Stimulated activated naive CD8-positive, alpha-beta T cell treated with anti-CD3 and anti-CD28 coated beads, Interleukin-15, Interleukin-2, amounts not matched to agents 100 ng/mL and 50 ng/mL, for 24 hours (primary cell): ENCODE measurements around the gene PPP1R10.

ENCODE experiments used
- H3K27ac Mint-ChIP-seq: one replicate; pipeline ENCODE4 v1.8.0; 2021; ENCODE audit warnings: mild to moderate bottlenecking, mixed read lengths
- H3K27me3 Mint-ChIP-seq: one replicate; pipeline ENCODE4 v1.8.0; 2021; ENCODE audit warnings: mixed read lengths
- H3K36me3 Mint-ChIP-seq: one replicate; pipeline ENCODE4 v1.8.0; 2021; ENCODE audit warnings: low read depth, mixed read lengths
- H3K4me1 Mint-ChIP-seq: one replicate; pipeline ENCODE4 v1.8.0; 2021; ENCODE audit warnings: low read depth, mixed read lengths
- H3K4me3 Mint-ChIP-seq: one replicate; pipeline ENCODE4 v1.8.0; 2021; ENCODE audit warnings: mild to moderate bottlenecking, mixed read lengths
- H3K9me3 Mint-ChIP-seq: one replicate; pipeline ENCODE4 v1.8.0; 2021; ENCODE audit warnings: mixed read lengths

PPP1R10 gene

GRCh38 chr6:30592287-30592686 lies 24.8 kb downstream of the PPP1R10 start:
- no peak overlapping the region for H3K4me3 Mint-ChIP-seq
- peaks cover 71% of the 10 kb centered on the region for H3K36me3 Mint-ChIP-seq
- H3K27ac Mint-ChIP-seq: peak overlapping the region; percentile 32

GRCh38 chr6:30591008-30591407 lies 26.0 kb downstream of the PPP1R10 start:
- Mint-ChIP-seq H3K27me3 (no peaks in the 10 kb centered on the region), H3K4me1 (peaks cover 6% of the 10 kb centered on the region), H3K36me3 (peaks cover 79% of the 10 kb centered on the region), H3K4me3 (no peak overlapping the region), H3K27ac (peak overlapping the region; percentile 40), H3K9me3 (no peaks in the 10 kb centered on the region)

More at GRCh38 chr6:30592287-30592686, 24.8 kb downstream of the PPP1R10 start:
- peaks cover 10% of the 10 kb centered on the region for H3K4me1 Mint-ChIP-seq
- H3K9me3 Mint-ChIP-seq: no peaks in the 10 kb centered on the region
- no peaks in the 10 kb centered on the region for H3K27me3 Mint-ChIP-seq

- H3K9me3 Mint-ChIP-seq: no peaks in the 10 kb centered on the region
- no peak overlapping the region for H3K4me3 Mint-ChIP-seq
- peaks cover 82% of the 10 kb centered on the region for H3K36me3 Mint-ChIP-seq
- no peaks in the 10 kb centered on the region for H3K27me3 Mint-ChIP-seq
- H3K4me1 Mint-ChIP-seq: peaks cover 6% of the 10 kb centered on the region
- H3K27ac Mint-ChIP-seq: peak overlapping the region; percentile 40
Observed at GRCh38 chr6:30590509-30590908, 26.5 kb downstream of the PPP1R10 start.

- Mint-ChIP-seq H3K4me3 (no peak overlapping the region), H3K4me1 (peaks cover 6% of the 10 kb centered on the region), H3K27ac (peak overlapping the region; percentile 34), H3K27me3 (no peaks in the 10 kb centered on the region), H3K9me3 (no peaks in the 10 kb centered on the region), H3K36me3 (peaks cover 84% of the 10 kb centered on the region)
Observed at GRCh38 chr6:30589754-30590358, 27.2 kb downstream of the PPP1R10 start.

- Mint-ChIP-seq H3K27me3 (no peaks in the 10 kb centered on the region), H3K4me3 (no peak overlapping the region), H3K9me3 (no peaks in the 10 kb centered on the region), H3K36me3 (peaks cover 90% of the 10 kb centered on the region), H3K27ac (no peak overlapping the region), H3K4me1 (no peaks in the 10 kb centered on the region)
Observed at GRCh38 chr6:30583921-30584320, 33.1 kb downstream of the PPP1R10 start.

- peaks cover 78% of the 10 kb centered on the region for H3K36me3 Mint-ChIP-seq
- no peaks in the 10 kb centered on the region for H3K27me3 Mint-ChIP-seq
- peak overlapping the region; percentile 70 for H3K27ac Mint-ChIP-seq
- H3K9me3 Mint-ChIP-seq: no peaks in the 10 kb centered on the region
- H3K4me1 Mint-ChIP-seq: peaks cover 43% of the 10 kb centered on the region
- no peak overlapping the region for H3K4me3 Mint-ChIP-seq
Observed at GRCh38 chr6:30578051-30578450, 39.0 kb downstream of the PPP1R10 start.

GRCh38 chr6:30573113-30573512 lies 43.9 kb downstream of the PPP1R10 start:
- Mint-ChIP-seq H3K27me3 (no peaks in the 10 kb centered on the region), H3K36me3 (peaks cover 47% of the 10 kb centered on the region), H3K4me3 (peak overlapping the region; percentile 98), H3K4me1 (peaks cover 79% of the 10 kb centered on the region), H3K27ac (peak overlapping the region; percentile 96), H3K9me3 (no peaks in the 10 kb centered on the region)

GRCh38 chr6:30572148-30572547 lies 44.9 kb downstream of the PPP1R10 start:
- Mint-ChIP-seq H3K4me1 (peaks cover 77% of the 10 kb centered on the region), H3K9me3 (no peaks in the 10 kb centered on the region), H3K36me3 (peaks cover 37% of the 10 kb centered on the region), H3K4me3 (peak overlapping the region; percentile 98), H3K27me3 (no peaks in the 10 kb centered on the region), H3K27ac (peak overlapping the region; percentile 96)

- H3K36me3 Mint-ChIP-seq: peaks cover 33% of the 10 kb centered on the region
- peak overlapping the region; percentile 98 for H3K4me3 Mint-ChIP-seq
- H3K9me3 Mint-ChIP-seq: no peaks in the 10 kb centered on the region
- H3K4me1 Mint-ChIP-seq: peaks cover 74% of the 10 kb centered on the region
- peak overlapping the region; percentile 96 for H3K27ac Mint-ChIP-seq
- H3K27me3 Mint-ChIP-seq: no peaks in the 10 kb centered on the region
Observed at GRCh38 chr6:30571762-30572082, 45.3 kb downstream of the PPP1R10 start.

- H3K4me1 Mint-ChIP-seq: peaks cover 69% of the 10 kb centered on the region
- H3K27me3 Mint-ChIP-seq: no peaks in the 10 kb centered on the region
- H3K9me3 Mint-ChIP-seq: no peaks in the 10 kb centered on the region
- H3K36me3 Mint-ChIP-seq: peaks cover 28% of the 10 kb centered on the region
- H3K4me3 Mint-ChIP-seq: peak within 1 kb of the TSS; percentile 98
- H3K27ac Mint-ChIP-seq: peak within 1 kb of the TSS; percentile 96
Observed at GRCh38 chr6:30571075-30571761, 45.8 kb downstream of the PPP1R10 start, which contains the start of gene ABCF1. TSS of gene ABCF1 (plus strand) at chr6:30571442. CDS start at chr6:30571488, 46 bp downstream.

- H3K4me1 Mint-ChIP-seq: peaks cover 69% of the 10 kb centered on the region
- peak overlapping the region; percentile 98 for H3K4me3 Mint-ChIP-seq
- no peaks in the 10 kb centered on the region for H3K27me3 Mint-ChIP-seq
- no peaks in the 10 kb centered on the region for H3K9me3 Mint-ChIP-seq
- H3K27ac Mint-ChIP-seq: peak overlapping the region; percentile 96
- peaks cover 28% of the 10 kb centered on the region for H3K36me3 Mint-ChIP-seq
Observed at GRCh38 chr6:30570740-30571074, 46.3 kb downstream of the PPP1R10 start.

- Mint-ChIP-seq H3K9me3 (no peaks in the 10 kb centered on the region), H3K4me3 (peak overlapping the region; percentile 98), H3K36me3 (peaks cover 28% of the 10 kb centered on the region), H3K4me1 (peaks cover 69% of the 10 kb centered on the region), H3K27ac (peak overlapping the region; percentile 96), H3K27me3 (no peaks in the 10 kb centered on the region)
Observed at GRCh38 chr6:30570263-30570662, 46.8 kb downstream of the PPP1R10 start.

- no peaks in the 10 kb centered on the region for H3K9me3 Mint-ChIP-seq
- no peak overlapping the region for H3K27ac Mint-ChIP-seq
- peaks cover 53% of the 10 kb centered on the region for H3K4me1 Mint-ChIP-seq
- peaks cover 28% of the 10 kb centered on the region for H3K36me3 Mint-ChIP-seq
- no peak overlapping the region for H3K4me3 Mint-ChIP-seq
- no peaks in the 10 kb centered on the region for H3K27me3 Mint-ChIP-seq
Observed at GRCh38 chr6:30568245-30568644, 48.8 kb downstream of the PPP1R10 start.

GRCh38 chr6:30565772-30566171 lies 51.3 kb downstream of the PPP1R10 start:
- no peak overlapping the region for H3K4me3 Mint-ChIP-seq

GRCh38 chr6:30564114-30564513 lies 52.9 kb downstream of the PPP1R10 start:
- Mint-ChIP-seq H3K36me3 (peaks cover 45% of the 10 kb centered on the region), H3K27ac (no peak overlapping the region), H3K4me3 (no peak overlapping the region)

More at GRCh38 chr6:30565772-30566171, 51.3 kb downstream of the PPP1R10 start:
- peaks cover 30% of the 10 kb centered on the region for H3K4me1 Mint-ChIP-seq
- H3K27ac Mint-ChIP-seq: peak overlapping the region; percentile 32
- H3K36me3 Mint-ChIP-seq: peaks cover 30% of the 10 kb centered on the region
- H3K9me3 Mint-ChIP-seq: no peaks in the 10 kb centered on the region
- H3K27me3 Mint-ChIP-seq: no peaks in the 10 kb centered on the region

More at GRCh38 chr6:30564114-30564513, 52.9 kb downstream of the PPP1R10 start:
- Mint-ChIP-seq H3K9me3 (no peaks in the 10 kb centered on the region), H3K4me1 (peaks cover 25% of the 10 kb centered on the region), H3K27me3 (no peaks in the 10 kb centered on the region)
